Muscle layer of colon (tissue), 2 donors: ENCODE measurements around the gene CMSS1.

Experiments used
- H3K27ac ChIP-seq: one replicate; pipeline ENCODE4 v1.7.0; 2013; ENCODE audit warnings: low read depth, mild to moderate bottlenecking, low read length, moderate library complexity
- H3K27me3 ChIP-seq, 2 donors: one replicate each; pipeline ENCODE4 v1.7.0; 2013; ENCODE audit warnings: low read length in 2 of 2, mild to moderate bottlenecking in 2 of 2; ENCODE audit not compliant: insufficient read depth in 2 of 2, control insufficient read depth in 1 of 2
- H3K36me3 ChIP-seq: one replicate; pipeline ENCODE4 v1.7.0; 2013; ENCODE audit warnings: mild to moderate bottlenecking, low read length; ENCODE audit not compliant: insufficient read depth
- H3K4me1 ChIP-seq: one replicate; pipeline ENCODE4 v1.7.0; 2013; ENCODE audit warnings: mild to moderate bottlenecking, low read length; ENCODE audit not compliant: insufficient read depth
- H3K4me3 ChIP-seq, 2 donors: one replicate each; pipeline ENCODE4 v1.7.0; 2013; ENCODE audit warnings: low read length in 2 of 2, low read depth in 1 of 2, mild to moderate bottlenecking in 1 of 2, moderate library complexity in 1 of 2
- H3K9ac ChIP-seq: one replicate; pipeline ENCODE4 v1.7.0; 2013; ENCODE audit warnings: low read length
- H3K9me3 ChIP-seq: one replicate; pipeline ENCODE4 v1.7.0; 2013; ENCODE audit warnings: mild to moderate bottlenecking, low read length
- donor health status: abdominal sarcoma.
- donor health status: Adenocarcinoma of cecum.

CMSS1 gene

DNA sequence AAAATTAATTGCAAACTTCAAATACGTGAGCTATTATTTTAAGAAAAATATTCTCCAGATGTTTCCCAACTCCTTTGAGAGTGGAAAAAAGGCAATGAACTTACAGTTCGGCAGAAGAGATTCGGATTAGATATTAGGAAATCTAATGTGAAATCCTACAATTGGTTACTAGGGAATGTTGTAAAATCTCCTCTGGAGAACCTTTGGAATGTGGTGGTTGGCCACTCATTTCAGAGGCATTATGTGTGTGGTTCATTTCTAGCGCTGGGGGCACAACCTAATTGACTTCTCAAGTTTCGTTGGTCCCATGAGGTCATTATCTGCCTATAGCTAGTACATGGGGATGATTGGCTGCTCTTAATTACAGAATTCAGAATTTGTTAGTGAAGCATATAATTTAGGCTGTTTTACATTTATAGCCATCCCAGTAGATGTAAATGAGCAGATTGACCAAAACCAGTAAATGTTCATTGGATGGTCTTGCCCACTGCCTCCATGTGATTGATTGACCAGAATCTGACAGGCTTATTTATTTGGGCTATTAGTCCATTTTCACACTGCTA, 34.6 kb upstream of the CMSS1 start:
- Histone ChIP-seq H3K36me3 (no peaks in the 10 kb centered on the region), H3K27ac (no peak overlapping the region), H3K27me3 (no peaks in the 10 kb centered on the region), H3K4me1 (no peaks in the 10 kb centered on the region), H3K4me3 (no peak overlapping the region), H3K9ac (no peak overlapping the region), H3K9me3 (no peaks in the 10 kb centered on the region)

DNA sequence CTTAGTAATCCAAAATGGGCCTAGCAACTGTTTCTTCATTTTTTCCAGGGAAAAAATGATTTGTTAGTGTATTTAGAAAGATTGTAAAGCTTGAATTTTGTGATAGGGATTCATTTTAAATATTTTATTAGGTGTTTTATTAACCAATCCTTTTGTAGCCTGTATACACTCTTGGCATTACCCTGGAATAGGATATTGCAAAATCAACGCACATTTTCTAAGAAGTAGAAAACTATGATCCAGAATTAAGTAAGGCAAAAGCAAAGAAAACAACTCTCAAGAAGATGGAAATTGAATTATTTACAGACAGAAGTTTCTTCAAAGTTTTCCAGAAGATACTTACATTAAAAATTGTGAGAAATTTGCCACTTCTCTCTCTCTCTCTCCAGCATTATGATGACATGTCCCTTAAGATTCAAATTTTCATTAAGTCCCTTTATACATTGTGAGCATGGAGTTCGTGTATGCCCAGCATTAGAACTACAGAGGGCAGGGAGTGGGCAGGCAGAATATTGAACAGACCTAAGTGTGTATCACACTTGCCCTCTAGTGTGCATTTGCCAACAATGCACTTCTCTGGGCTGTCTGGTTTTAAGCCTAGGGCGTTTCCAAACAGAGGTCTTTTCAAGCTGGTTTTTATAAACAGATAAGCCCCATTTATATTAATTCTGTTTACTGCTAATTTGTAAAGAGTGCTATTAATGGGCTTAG, 28.5 kb upstream of the CMSS1 start:
- no peaks in the 10 kb centered on the region for H3K27me3 ChIP-seq
- no peaks in the 10 kb centered on the region for H3K9me3 ChIP-seq
- no peak overlapping the region for H3K9ac ChIP-seq
- no peaks in the 10 kb centered on the region for H3K36me3 ChIP-seq
- H3K4me1 ChIP-seq: no peaks in the 10 kb centered on the region
- no peak overlapping the region for H3K4me3 ChIP-seq
- H3K27ac ChIP-seq: no peak overlapping the region

DNA sequence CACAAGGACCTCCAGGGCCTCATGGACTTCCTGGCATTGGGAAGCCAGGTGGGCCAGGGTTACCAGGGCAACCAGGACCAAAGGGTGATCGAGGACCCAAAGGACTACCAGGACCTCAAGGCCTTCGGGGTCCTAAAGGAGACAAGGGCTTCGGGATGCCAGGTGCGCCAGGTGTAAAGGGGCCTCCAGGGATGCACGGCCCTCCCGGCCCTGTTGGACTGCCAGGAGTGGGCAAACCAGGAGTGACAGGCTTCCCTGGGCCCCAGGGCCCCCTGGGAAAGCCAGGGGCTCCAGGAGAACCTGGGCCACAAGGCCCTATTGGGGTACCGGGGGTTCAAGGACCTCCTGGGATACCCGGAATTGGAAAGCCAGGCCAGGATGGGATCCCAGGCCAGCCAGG, 23.2 kb upstream of the CMSS1 start:
- H3K9ac ChIP-seq: no peak overlapping the region
- H3K4me3 ChIP-seq: no peak overlapping the region
- H3K27ac ChIP-seq: no peak overlapping the region
- no peaks in the 10 kb centered on the region for H3K36me3 ChIP-seq
- no peaks in the 10 kb centered on the region for H3K9me3 ChIP-seq
- H3K4me1 ChIP-seq: no peaks in the 10 kb centered on the region
- no peaks in the 10 kb centered on the region for H3K27me3 ChIP-seq

DNA sequence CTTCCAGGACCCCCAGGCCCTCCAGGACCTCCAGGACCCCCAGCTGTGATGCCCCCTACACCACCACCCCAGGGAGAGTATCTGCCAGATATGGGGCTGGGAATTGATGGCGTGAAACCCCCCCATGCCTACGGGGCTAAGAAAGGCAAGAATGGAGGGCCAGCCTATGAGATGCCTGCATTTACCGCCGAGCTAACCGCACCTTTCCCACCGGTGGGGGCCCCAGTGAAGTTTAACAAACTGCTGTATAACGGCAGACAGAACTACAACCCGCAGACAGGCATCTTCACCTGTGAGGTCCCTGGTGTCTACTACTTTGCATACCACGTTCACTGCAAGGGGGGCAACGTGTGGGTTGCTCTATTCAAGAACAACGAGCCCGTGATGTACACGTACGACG, 22.1 kb upstream of the CMSS1 start:
- Histone ChIP-seq H3K4me1 (no peaks in the 10 kb centered on the region), H3K27ac (no peak overlapping the region), H3K9ac (no peak overlapping the region), H3K9me3 (no peaks in the 10 kb centered on the region), H3K27me3 (no peaks in the 10 kb centered on the region), H3K36me3 (no peaks in the 10 kb centered on the region), H3K4me3 (no peak overlapping the region)

DNA sequence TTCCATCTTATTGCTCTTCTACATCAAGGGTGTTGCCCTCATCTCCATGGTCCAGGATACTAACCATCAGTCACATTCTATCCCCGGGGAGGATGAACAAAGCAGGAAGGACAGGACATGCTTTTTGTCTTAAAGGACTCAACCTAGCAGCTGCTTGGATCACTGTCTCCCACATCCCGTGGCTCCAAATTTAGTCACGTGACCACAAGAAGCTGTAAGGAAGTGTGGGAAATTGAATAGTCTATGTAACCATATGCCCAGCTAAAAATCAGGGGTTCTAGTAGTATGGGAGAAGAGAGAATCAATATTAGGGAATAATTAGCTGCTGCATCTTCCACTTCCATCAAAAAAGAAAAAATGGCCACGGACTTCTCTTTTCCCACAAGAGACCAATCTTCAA, 18.2 kb upstream of the CMSS1 start:
- Histone ChIP-seq H3K4me3 (no peak overlapping the region), H3K36me3 (no peaks in the 10 kb centered on the region), H3K27me3 (no peaks in the 10 kb centered on the region), H3K27ac (no peak overlapping the region), H3K9me3 (no peaks in the 10 kb centered on the region), H3K4me1 (no peaks in the 10 kb centered on the region), H3K9ac (no peak overlapping the region)

DNA sequence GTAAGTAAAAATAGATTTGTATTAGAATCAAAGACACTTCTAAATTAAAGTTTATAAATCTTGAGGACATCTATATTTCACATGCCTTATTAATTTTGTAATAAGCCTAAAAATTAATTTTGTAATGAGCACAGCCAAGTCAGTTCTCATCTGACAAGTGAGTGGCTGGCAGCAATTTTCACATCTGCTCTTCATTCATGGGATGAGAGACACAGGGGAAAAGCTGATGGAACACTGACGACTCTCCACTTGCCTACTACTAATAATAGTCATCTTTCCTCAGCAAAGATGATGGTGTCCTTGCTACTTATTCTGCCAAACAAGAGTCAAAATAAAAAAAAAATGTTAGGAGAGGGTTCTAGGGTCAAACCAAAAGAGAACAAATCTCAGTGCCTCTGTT, 14.4 kb upstream of the CMSS1 start:
- no peak overlapping the region for H3K27ac ChIP-seq
- no peaks in the 10 kb centered on the region for H3K9me3 ChIP-seq
- H3K4me3 ChIP-seq: no peak overlapping the region
- H3K27me3 ChIP-seq: no peaks in the 10 kb centered on the region
- no peak overlapping the region for H3K9ac ChIP-seq
- H3K4me1 ChIP-seq: no peaks in the 10 kb centered on the region
- no peaks in the 10 kb centered on the region for H3K36me3 ChIP-seq

DNA sequence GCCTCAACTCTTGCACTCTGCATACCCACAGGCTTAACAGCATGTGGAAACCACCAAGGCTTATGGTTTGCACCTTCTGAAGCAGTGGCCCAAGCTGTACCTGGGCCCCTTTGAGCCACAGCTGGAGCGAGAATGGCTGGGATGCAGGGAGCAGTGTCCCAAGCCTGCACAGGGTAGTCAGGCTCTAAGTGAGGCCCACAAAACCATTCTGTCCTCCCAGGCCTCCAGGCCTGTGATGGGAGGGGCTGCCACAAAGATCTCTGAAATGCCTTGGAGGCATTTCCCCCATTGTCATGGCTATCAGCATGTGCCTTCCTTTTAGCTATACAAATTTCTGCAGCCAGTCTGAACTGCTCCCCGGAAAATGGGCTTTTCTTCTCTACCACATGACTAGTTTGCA, 12.5 kb upstream of the CMSS1 start:
- Histone ChIP-seq H3K27me3 (no peaks in the 10 kb centered on the region), H3K4me1 (no peaks in the 10 kb centered on the region), H3K27ac (no peak overlapping the region), H3K4me3 (no peak overlapping the region), H3K36me3 (no peaks in the 10 kb centered on the region), H3K9ac (no peak overlapping the region), H3K9me3 (no peaks in the 10 kb centered on the region)

DNA sequence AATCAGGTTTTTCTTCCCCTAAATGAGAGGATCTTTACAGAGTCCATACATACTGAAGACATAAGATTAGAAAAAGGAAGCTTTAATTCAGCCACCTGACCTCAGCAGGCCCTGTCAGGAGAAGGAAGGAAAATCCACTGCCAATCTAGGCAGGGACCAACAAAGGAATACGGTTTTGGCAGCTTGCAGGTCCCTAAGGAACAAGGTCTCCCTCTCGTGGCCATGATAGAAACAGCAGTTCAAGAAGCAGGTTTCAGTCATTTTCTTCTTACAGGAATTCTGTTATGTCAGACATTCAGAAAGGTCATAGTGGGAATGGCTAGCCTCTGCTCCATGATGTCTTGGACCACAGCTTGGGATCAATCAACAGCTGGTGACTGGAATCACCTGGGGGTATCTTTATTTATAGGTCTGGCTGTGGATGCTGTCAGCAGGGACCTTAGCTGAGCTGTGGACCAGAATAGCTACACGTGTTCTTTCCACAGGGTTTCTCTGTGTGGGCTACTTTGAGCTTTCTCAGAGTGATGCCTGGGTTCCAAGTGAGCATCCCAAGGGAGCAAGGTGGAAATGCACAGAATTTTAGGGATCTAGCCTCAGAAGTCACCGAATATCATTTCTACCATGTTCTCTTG, 9.4 kb upstream of the CMSS1 start:
- H3K9me3 ChIP-seq: no peaks in the 10 kb centered on the region
- no peak overlapping the region for H3K4me3 ChIP-seq
- H3K36me3 ChIP-seq: no peaks in the 10 kb centered on the region
- H3K27me3 ChIP-seq: no peaks in the 10 kb centered on the region
- H3K9ac ChIP-seq: no peak overlapping the region
- no peaks in the 10 kb centered on the region for H3K4me1 ChIP-seq
- no peak overlapping the region for H3K27ac ChIP-seq

DNA sequence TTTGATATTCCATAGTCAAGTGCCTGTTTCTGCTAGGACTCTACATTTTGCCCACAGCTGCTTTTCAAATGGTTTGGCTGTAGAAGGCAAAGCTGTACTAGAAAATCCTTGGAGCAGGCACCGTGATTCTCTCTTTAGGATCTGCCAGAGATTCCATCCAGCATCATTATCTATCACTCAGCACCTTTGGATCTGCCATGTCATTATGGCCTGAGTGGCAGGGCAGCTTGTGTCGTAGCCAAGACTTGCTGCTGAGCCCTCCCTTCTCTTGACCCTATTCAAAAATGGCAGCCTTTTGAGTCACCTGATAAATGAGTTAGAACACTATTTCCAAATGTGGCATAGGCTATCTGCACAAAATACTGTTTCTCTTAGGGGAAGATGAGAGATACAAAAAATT, 8.1 kb upstream of the CMSS1 start:
- Histone ChIP-seq H3K4me3 (no peak overlapping the region), H3K9ac (no peak overlapping the region), H3K27ac (no peak overlapping the region), H3K27me3 (no peaks in the 10 kb centered on the region), H3K9me3 (no peaks in the 10 kb centered on the region), H3K4me1 (no peaks in the 10 kb centered on the region), H3K36me3 (no peaks in the 10 kb centered on the region)

DNA sequence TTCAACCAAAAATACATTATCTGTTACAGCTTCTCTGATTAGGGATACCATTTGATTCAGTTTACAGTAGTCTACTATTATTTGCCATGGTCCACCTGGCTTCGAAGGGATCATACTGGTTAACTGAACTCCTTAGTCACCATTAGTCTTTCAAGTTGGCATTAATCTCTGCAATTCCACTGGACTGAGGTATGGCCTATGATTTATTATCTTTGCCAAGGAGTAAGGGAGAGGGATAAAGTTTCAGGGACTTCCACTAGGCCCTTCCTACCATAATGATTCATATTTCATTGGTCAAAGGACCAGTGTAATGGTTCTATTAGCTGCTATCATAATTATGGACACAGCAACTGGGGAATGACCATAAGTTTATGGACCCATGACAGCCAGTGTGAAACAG, 7.3 kb upstream of the CMSS1 start:
- Histone ChIP-seq H3K9ac (no peak overlapping the region), H3K9me3 (no peaks in the 10 kb centered on the region), H3K4me3 (no peak overlapping the region), H3K27me3 (no peaks in the 10 kb centered on the region), H3K4me1 (no peaks in the 10 kb centered on the region), H3K27ac (no peak overlapping the region), H3K36me3 (no peaks in the 10 kb centered on the region)

DNA sequence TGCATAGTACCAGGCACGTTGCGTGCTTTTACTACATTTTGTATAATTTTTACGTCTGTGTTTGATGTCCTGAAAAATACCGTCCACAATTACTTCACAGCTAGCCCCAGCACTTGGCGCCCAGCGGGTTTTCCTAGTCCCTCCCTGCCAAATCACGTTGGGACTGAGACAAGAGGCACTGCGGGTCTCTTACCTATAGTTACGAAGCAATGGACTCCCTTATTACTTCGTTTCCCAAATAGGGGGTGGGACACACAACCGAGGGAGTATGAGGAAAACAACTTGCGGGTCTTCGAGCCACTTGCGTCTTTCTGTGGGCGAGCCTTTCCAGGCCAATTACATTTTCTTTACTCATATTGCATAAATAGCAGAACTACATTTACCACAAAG, 620 bp upstream of the CMSS1 start:
- peak overlapping the region; percentile 81 for H3K27ac ChIP-seq
- H3K9me3 ChIP-seq: no peaks in the 10 kb centered on the region
- peak overlapping the region; percentile 94 for H3K9ac ChIP-seq
- no peaks in the 10 kb centered on the region for H3K36me3 ChIP-seq
- H3K4me3 ChIP-seq: peak overlapping the region; percentile 75 to 84
- peaks cover 17% of the 10 kb centered on the region for H3K4me1 ChIP-seq
- H3K27me3 ChIP-seq: no peaks in the 10 kb centered on the region

DNA sequence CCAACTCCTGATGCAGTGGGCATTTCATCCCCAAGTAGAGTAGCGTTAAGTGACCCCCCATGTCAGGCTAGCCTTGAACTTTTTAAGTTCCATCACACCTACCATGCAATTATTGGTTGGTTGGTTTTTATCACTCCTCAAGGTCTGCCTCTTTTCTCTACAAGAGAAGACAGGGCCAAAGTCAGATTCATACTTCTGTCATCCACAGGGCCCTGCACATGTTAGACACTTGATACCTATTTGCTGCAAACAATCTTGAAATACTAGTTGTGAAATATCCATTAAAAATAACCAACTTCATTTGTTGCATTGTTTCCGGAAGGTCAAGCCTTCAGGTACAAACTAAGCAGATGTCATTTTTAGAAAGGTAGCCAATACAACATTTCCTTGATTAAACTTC, 1.2 kb downstream of the CMSS1 start:
- no peak overlapping the region for H3K27ac ChIP-seq

More for the DNA sequence above, 1.2 kb downstream of the CMSS1 start:
- H3K9ac ChIP-seq: peak overlapping the region; percentile 94
- peak overlapping the region in 1 of 2 donors; percentile 84 for H3K4me3 ChIP-seq
- H3K27me3 ChIP-seq: no peaks in the 10 kb centered on the region
- H3K4me1 ChIP-seq: peaks cover 17% of the 10 kb centered on the region
- H3K36me3 ChIP-seq: no peaks in the 10 kb centered on the region
- H3K9me3 ChIP-seq: no peaks in the 10 kb centered on the region
